HCT116 (cell line): ENCODE data around the gene WTAP. TPM values are rescaled to one million over a fixed set of nuclear protein-coding genes. Genes with fewer than 3 reads are reported as not detected.
"Not testable (repeated sequence)": the region's sequence is repeated elsewhere in the genome, so short reads cannot be mapped to it uniquely, and the experiment has no call there.

Experiments used
- ATAC-seq: fragments of 200-7000 bp; cut with Tn5 transposase; 2 replicates; pipeline ENCODE4 v1.9.1; 2020; ENCODE audit warnings: mild to moderate bottlenecking, moderate library complexity
- BruUV-seq: library from RNA; stranded (reverse); fragments of 400-500 nt; replicated peaks from 2 replicates; lab custom pipeline; 2021; lab: Mats Ljungman, UMichigan
- CTCF ChIA-PET: fragments of 300-600 bp; sonication (Branson Sonifier 250); formaldehyde crosslinking; loops from one replicate; lab custom pipeline; 2021; ENCODE audit warnings: antibody characterized with exemption; lab: Charles Lee
- POLR2A ChIA-PET: fragments of 300-600, 350-600 bp; sonication (Branson Sonifier 250); formaldehyde crosslinking; loops from one replicate; lab custom pipeline; 2021; ENCODE audit warnings: antibody characterized with exemption; lab: Charles Lee
- RAD21 ChIA-PET, 2 experiments: fragments of 300-600 bp; sonication (Branson Sonifier 250); formaldehyde crosslinking; loops; one replicate each; lab custom pipeline; 2023; ENCODE audit warnings: low total read pairs in 2 of 2; ENCODE audit not compliant: uncharacterized antibody in 2 of 2, unreplicated experiment in 2 of 2, low non-redundant PET in 1 of 2; lab: Charles Lee
- DNase-seq: peaks from one replicate; pipeline ENCODE4 v3.0.0-alpha.2; 2010; ENCODE audit warnings: low read depth, low spot score
- H2AFZ ChIP-seq: fragments of 200-600 bp; shearing (Covaris generic), sonication (generic); 2 replicates; pipeline ENCODE4 v1.6.1; 2017; ENCODE audit warnings: low read depth, mixed run types, mixed read lengths, antibody characterized with exemption, low read length; ENCODE audit not compliant: poor library complexity, severe bottlenecking
- H3K27ac ChIP-seq: 2 replicates; pipeline ENCODE4 v1.5.1; 2012; ENCODE audit warnings: low read depth, low read length
- H3K27me3 ChIP-seq: fragments of 200-600 bp; sonication (generic); 2 replicates; pipeline ENCODE4 v1.6.1; 2016; ENCODE audit warnings: mixed run types, low read length, mixed read lengths; ENCODE audit not compliant: insufficient read depth
- H3K36me3 ChIP-seq, 2 experiments: fragments of 200-500 bp in 1 of 2; fragments of 200-600 bp in 1 of 2; sonication (Bioruptor generic) in 1 of 2; sonication (generic) in 1 of 2; 2 replicates each; pipeline versions ENCODE4 v1.5.1 to v1.6.1; 2014 to 2016; ENCODE audit warnings: low read length in 2 of 2, inconsistent platforms in 1 of 2, mixed read lengths in 1 of 2, mixed run types in 1 of 2; ENCODE audit not compliant: insufficient read depth in 2 of 2, control insufficient read depth in 1 of 2
- H3K4me1 ChIP-seq, 2 experiments: fragments of 200-600 bp in 1 of 2; sonication (generic) in 1 of 2; 2 replicates each; pipeline versions ENCODE4 v1.5.1 to v1.6.1; 2012 to 2017; ENCODE audit warnings: low read length in 2 of 2, inconsistent platforms in 1 of 2, mild to moderate bottlenecking in 1 of 2, mixed read lengths in 1 of 2, mixed run types in 1 of 2, moderate library complexity in 1 of 2; ENCODE audit not compliant: insufficient read depth in 2 of 2, control insufficient read depth in 1 of 2
- H3K4me2 ChIP-seq: fragments of 200-600 bp; sonication (generic); 2 replicates; pipeline ENCODE4 v1.6.1; 2017; ENCODE audit warnings: mixed run types, low read length, mixed read lengths
- H3K4me3 ChIP-seq, 2 experiments: fragments of 200-600 bp in 1 of 2; sonication (generic) in 1 of 2; replicated peaks in 1 of 2; 2 replicates each; pipeline ENCODE4 v1.5.1; 2011 to 2016; ENCODE audit warnings: low read length in 2 of 2, control low read depth in 1 of 2, low read depth in 1 of 2, mild to moderate bottlenecking in 1 of 2, mixed read lengths in 1 of 2, mixed run types in 1 of 2
- H3K79me2 ChIP-seq: fragments of 200-600 bp; sonication (generic); 2 replicates; pipeline ENCODE4 v1.6.1; 2017; ENCODE audit warnings: mild to moderate bottlenecking, mixed run types, low read length, moderate library complexity, mixed read lengths; ENCODE audit not compliant: insufficient read depth
- H3K9ac ChIP-seq: fragments of 200-600 bp; sonication (generic); 2 replicates; pipeline ENCODE4 v1.6.1; 2016; ENCODE audit warnings: low read length, mixed read lengths
- H3K9me2 ChIP-seq: fragments of 200-600 bp; sonication (generic), shearing (Covaris generic); 2 replicates; pipeline ENCODE4 v1.6.1; 2017; ENCODE audit warnings: mixed run types, mild to moderate bottlenecking, moderate library complexity; ENCODE audit not compliant: insufficient read depth
- H3K9me3 ChIP-seq, 2 experiments: fragments of 200-500 bp in 1 of 2; fragments of 200-600 bp in 1 of 2; sonication (Bioruptor generic) in 1 of 2; sonication (generic) in 1 of 2; 2 replicates each; pipeline ENCODE4 v1.6.1; 2014 to 2017; ENCODE audit warnings: low read length in 2 of 2, mixed read lengths in 2 of 2, inconsistent platforms in 1 of 2, low read depth in 1 of 2, mild to moderate bottlenecking in 1 of 2, mixed run types in 1 of 2, moderate library complexity in 1 of 2; ENCODE audit not compliant: control insufficient read depth in 1 of 2, insufficient read depth in 1 of 2
- H4K20me1 ChIP-seq: fragments of 200-600 bp; sonication (generic), shearing (Covaris generic); 2 replicates; pipeline ENCODE4 v1.6.1; 2017; ENCODE audit warnings: mixed run types, mild to moderate bottlenecking, moderate library complexity; ENCODE audit not compliant: insufficient read depth
- SIN3A ChIP-seq: IDR thresholded peaks from 2 replicates; pipeline ENCODE4 v1.6.1; 2012; ENCODE audit warnings: low read depth
- intact Hi-C: fragments of 100-400 bp; cut with micrococcal nuclease; formaldehyde crosslinking; loops from 2 replicates; pipeline ENCODE4 v1.10.0; 2022
- total RNA-seq: library from RNA; stranded (reverse); gene quantifications from one replicate; pipeline ENCODE4 v1.2.1, GENCODE V29; 2021; ENCODE audit not compliant: unreplicated experiment
- TF ChIP-seq, protein P1 (sequence below): IDR thresholded peaks from 2 replicates; pipeline ENCODE4 v1.6.1; 2012; ENCODE audit warnings: low read depth

The WTAP gene
- total RNA-seq, 1 experiment from 2014 or later: 88.6 TPM

DNA sequence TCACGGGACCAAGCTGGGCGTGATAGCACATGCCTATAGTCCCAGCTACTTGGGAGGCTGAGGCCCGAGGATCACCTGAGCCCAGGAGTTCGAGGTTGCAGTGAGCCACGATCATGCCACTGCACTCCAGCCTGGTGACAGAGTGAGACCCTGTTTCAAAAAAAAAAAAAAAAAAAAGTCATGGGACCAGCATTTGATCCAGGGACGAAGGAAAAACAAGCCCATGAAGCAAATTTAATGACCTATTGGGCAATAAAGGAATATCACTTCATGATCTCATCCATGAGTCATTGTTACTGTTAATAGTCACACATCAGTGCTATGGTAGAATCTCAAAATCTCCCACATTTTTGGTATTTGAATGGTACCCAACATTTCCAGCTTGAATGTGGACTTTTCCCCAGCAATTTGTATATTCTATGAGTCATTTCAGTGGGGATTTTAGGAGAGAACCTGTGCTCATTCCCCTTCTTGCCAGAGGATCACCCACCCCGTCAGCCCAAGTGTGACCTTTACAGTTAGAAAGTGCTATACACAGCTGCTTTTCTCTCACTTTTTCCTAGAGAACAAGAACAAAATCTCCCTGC, 25.8 kb upstream of the WTAP start (continued):
- TF ChIP-seq, protein P1, sequence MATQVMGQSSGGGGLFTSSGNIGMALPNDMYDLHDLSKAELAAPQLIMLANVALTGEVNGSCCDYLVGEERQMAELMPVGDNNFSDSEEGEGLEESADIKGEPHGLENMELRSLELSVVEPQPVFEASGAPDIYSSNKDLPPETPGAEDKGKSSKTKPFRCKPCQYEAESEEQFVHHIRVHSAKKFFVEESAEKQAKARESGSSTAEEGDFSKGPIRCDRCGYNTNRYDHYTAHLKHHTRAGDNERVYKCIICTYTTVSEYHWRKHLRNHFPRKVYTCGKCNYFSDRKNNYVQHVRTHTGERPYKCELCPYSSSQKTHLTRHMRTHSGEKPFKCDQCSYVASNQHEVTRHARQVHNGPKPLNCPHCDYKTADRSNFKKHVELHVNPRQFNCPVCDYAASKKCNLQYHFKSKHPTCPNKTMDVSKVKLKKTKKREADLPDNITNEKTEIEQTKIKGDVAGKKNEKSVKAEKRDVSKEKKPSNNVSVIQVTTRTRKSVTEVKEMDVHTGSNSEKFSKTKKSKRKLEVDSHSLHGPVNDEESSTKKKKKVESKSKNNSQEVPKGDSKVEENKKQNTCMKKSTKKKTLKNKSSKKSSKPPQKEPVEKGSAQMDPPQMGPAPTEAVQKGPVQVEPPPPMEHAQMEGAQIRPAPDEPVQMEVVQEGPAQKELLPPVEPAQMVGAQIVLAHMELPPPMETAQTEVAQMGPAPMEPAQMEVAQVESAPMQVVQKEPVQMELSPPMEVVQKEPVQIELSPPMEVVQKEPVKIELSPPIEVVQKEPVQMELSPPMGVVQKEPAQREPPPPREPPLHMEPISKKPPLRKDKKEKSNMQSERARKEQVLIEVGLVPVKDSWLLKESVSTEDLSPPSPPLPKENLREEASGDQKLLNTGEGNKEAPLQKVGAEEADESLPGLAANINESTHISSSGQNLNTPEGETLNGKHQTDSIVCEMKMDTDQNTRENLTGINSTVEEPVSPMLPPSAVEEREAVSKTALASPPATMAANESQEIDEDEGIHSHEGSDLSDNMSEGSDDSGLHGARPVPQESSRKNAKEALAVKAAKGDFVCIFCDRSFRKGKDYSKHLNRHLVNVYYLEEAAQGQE: no peak
- no peak for TF ChIP-seq SIN3A

DNA sequence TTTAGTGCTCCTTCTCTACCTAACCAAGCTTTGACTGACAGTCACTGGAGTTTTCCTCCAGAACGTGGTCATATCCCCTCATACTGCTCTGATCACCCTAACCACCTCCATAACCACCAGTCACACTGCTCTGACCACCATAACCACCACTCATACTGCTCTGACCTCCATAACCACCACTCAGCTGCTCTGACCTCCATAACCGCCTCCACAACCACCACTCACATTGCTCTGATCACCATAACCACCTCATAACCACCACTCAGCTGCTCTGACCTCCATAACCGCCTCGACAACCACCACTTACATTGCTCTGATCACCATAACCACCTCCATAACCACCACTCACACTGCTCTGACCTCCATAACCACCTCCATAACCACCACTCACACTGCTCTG, 16.7 kb upstream of the WTAP start:
- H3K79me2 ChIP-seq, ATAC-seq, H2AFZ ChIP-seq, H3K36me3 ChIP-seq, DNase-seq, RAD21 ChIA-PET, intact Hi-C loops, BruUV-seq, CTCF ChIA-PET, H3K4me2 ChIP-seq, H3K9me3 ChIP-seq, H4K20me1 ChIP-seq, H3K9ac ChIP-seq, H3K27ac ChIP-seq, H3K4me3 ChIP-seq, H3K9me2 ChIP-seq, H3K4me1 ChIP-seq, H3K27me3 ChIP-seq: not testable (repeated sequence)
- POLR2A ChIA-PET: interaction anchor here (1.3 kb wide), 1 partner anchor 16 kb away, joined by 4 read pairs; the partner anchor contains the start of gene WTAP

DNA sequence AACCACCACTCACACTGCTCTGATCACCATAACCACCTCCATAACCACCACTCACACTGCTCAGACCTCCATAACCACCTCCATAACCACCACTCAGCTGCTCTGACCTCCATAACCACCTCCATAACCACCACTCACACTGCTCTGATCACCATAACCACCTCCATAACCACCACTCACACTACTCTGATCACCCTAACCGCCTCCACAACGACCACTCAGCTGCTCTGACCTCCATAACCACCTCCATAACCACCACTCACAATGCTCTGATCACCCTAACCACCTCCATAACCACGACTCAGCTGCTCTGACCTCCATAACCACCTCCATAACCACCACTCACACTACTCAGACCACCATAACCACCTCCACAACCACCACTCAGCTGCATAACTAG, 14.9 kb upstream of the WTAP start:
- BruUV-seq, RAD21 ChIA-PET, H3K4me2 ChIP-seq, POLR2A ChIA-PET, H2AFZ ChIP-seq, H3K9me3 ChIP-seq, H3K4me1 ChIP-seq, intact Hi-C loops, H3K4me3 ChIP-seq, H3K36me3 ChIP-seq, H3K27me3 ChIP-seq, H4K20me1 ChIP-seq, DNase-seq, H3K27ac ChIP-seq, ATAC-seq, CTCF ChIA-PET, H3K9ac ChIP-seq, H3K79me2 ChIP-seq, H3K9me2 ChIP-seq: not testable (repeated sequence)
